Measurements from ENCODE around the gene SAA2.
"Not testable (repeated sequence)": the region's sequence is repeated elsewhere in the genome, so short reads cannot be mapped to it uniquely, and the experiment has no call there.

The SAA2 gene

DNA sequence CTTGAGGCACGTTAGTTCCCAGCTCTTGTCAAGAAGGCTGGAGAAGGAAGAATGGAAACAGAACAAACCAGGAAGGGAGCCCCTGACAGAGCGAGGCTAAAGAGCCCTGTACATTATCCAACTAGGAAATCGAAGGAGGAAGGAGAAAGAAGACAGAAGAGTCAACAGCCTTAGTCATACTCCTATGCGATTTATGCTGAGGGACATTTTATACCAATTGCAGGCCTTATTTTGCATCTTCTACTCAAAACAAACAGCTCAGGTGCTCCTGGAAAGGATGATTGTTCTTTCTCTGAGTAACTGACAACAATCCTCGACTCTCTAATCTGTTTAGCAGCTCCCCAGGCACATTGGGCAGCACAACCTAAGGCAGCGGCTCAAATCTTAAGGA, 1.3 kb downstream of the SAA2 start:
- DNase-seq, result not testable (repeated sequence)

DNA sequence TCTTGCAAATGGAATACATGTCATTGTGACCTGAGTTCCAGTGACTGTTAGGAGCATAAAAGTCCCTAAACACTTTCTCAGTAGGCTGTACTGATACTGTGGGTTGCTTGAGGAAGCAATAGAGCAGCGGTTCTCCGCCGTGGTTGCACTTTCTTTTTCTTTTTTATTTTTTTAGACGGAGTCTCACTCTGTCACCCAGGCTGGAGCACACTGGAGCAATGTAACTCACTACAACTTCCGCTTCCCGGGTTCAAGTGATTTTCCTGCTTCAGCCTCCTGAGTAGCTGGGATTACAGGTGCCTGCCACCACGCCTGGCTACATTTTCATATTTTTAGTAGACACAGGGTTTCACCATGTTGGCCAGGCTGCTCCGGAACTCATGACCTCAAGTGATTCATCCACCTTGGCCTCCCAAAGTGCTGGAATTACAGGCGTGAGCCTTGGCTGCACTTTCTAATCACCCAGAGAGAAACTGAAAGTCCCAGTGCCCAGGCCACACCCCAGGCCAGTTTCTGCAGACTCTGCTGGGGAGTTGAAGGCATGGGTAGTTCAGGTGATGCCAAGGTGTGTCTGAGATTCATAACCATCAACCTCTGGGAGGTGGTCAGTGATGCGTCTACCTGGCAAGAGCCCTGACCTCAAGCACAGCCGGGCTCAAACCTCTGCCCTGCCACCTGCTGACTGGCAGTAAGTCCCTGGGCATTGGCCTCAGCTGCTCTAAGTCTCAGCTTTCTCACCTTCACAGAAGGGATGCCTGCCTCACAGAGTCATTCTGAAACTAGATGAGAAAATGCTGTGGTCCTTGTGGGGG, 1.9 kb downstream of the SAA2 start:
- DNase-seq, result peak; percentile 44

DNA sequence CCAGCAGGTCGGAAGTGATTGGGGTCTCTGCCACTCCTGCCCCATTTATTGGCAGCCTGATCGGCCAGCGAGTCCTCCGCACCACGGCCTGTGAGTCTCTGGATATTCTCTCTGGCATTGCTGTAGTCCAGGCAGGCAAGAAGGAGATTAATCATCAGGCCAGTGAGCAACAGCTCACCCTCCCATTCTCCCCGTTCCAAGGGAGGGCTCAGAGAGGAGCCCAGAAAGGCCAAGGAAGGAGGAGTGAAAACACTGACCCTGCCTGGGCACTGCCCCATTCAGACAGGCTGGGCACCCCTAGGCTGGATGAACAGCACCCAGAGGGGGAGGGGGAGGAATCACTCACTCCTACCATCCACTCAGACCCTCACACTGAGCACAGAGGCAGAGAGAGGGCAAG, 3.1 kb downstream of the SAA2 start:
- no peak for DNase-seq

DNA sequence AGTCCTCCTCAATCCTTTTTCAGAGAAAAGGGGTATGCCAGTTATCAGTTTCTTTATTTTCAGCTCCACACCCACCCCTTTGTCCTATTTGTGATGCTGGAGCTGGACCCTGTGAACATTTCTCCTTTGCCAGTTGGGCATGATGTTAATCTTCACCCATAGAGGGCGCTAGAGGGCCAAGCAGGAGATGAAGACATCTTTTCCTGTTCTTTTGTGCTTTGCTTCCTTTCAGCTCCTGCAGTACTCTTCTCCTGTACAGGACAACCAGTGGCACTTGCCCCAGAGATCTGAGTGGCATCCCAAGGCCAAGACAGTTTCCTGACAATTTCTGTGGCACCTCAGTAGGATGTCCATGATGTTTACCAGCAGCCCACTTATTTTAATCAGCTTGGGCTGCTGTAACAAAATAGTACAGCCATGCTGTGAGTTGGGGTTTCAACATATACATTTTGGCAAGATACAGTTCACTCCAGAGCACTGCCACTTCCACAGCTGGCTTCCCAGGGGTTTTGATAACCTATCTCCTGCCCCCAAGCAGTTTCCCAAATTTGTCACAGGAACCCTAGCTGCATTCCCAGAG, 4.6 kb downstream of the SAA2 start:
- peak; percentile 82 for DNase-seq

DNA sequence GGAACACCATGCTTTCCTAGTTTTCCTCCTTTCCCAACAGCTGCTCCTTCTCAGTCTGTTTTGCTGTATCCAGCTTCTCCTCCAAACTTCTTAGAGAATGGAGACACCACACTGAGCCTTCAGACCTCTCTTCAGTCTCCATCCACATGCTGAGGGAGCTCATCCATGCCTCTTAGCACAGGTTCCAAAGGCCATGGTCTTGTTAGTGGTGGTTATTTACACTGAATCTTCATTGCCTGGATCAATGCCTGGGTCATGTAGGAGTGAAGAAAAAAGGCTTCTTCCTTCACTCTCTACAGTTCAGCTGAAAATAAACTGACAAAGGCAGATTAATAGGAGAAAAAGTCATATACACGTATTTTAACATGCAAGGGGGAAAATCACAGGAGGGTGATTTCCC, 8.8 kb downstream of the SAA2 start:
- DNase-seq, result no peak

DNA sequence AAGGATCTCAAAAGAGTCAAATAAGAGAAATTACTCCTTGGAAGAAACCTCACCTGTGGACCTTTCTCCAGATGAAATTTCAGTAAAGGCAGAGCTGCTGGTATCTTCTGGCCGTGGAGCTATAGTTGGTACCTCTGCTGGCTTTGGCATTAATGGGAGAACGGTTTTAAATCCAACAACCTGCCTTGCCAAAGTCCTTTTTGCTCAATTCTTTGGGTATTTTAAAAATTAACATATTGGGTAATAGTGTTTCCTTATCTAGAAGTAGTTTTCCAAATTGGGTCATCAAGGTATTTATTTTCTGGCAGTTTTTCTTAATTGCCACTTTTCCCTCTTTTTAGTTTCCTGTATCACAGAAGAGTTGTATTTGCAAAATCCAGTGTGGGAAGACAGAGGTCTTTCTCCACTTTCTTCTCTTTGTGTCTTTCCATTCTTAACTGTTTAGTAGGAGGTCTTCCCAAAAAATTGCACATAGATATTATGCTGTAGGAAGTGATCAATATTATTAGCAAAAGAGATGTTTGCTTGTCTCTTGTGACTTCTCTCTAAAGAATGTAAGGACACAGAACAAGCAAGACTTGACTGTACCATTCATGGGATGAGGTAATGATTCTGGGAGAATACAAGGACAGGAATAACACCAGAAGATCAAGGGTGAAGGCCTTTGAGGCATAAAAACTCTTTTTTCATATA, 11.7 kb downstream of the SAA2 start, which contains the start of gene SAA4:
TSS of gene SAA4 (minus strand) at position 139 of the 693 bp plus-strand sequence. CDS start 876 bp downstream, outside the sequence.
- DNase-seq, result no peak

DNA sequence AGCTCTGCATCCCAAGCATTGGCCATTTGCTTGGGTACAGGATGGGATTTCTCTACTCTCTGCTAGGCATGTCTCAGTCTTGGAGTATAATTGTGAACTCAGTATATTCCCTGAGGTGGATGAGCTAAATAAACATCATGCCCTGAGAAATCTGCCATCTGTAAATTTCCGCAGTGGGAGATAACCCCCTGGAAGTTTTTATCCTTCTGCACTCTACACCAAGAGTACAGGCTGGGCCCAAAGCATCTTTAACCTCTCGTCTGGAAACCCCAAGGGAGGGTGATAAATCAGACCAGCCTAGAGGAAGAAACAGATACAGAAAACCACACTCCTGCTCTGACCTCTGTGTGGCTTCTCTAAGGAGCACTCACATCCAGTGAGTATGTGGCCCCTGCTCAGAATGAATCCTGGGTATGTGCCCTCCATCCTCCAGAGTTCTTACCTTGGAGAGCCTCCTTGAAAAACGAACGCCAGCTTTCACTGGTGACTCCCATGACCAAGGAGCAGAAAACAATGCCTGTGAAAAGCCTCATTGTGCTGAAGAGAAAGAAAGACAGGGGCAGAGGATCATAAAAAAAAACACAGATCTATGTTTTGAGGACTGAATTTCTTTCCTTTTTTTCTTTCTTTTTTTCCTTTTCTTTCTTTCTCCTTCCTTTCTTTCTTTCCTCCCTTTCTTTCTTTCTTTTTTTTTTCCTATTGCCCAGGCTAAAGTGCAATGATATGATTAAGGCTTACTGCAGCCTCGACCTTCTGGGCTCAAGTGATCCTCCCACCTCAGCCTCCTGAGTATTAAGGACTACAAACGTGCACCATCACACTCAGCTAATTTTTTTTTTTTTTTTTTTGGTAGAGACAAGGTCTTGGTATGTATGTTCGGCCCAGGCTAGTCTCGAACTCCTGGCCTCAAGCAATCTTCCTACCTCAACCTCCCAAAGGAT, 12.8 kb downstream of the SAA2 start:
- no peak for DNase-seq

DNA sequence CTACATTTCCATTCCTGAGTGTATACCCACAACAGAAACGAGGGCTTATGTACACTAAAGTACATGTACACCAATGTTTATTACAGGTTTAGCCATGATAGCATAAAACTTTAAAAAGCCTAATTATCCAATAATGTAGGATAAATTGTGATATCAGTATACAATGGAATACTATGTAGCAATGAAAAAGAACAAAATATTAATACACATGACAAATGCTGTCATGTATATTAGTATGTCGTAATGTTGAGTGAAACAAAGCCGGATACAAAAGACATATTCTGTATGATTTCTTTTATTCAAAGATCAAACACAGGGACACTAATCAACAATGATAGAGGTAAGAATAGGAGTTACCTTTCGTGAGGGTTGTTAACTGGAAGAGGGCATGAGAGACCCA, 14.6 kb downstream of the SAA2 start:
- DNase-seq, result no peak

DNA sequence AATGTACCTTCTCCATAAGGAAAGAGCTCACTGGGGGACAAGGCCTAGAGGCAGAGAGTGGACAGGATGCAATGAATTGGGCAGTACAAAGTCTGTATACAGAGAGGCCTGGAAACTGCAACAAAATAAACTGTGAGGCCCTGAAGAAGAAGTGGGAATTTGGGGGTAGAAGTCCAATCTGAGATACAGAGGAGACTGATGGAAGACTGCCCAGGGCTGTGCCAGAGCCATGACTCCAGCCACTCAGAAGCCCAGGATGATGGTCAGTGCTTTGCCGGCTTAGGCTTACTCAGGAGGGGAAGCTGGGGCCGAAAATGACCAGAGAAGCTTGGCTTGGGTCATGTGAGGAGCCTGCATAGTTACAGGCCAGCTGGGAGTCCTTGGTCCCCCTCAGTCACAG, 17.6 kb downstream of the SAA2 start:
- DNase-seq, result no peak

DNA sequence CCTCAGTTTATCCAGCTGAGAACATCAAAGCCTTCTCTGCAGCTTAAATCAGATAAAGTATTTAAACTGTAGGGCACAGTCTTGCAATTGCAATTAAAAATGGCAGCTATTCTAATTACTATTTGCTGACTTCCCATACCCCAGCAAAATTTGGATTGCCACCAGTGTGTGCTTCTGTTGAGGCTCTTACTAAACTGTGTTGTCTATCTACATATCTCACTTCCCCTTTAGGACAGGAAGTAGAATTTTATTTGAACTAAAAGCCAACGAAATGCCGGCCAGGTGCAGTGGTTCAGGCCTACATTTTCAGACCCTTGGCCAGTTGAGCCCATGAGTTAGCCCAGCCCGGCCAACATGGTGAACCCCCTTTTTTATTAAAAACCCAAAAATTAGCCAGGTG, 19.0 kb downstream of the SAA2 start:
- no peak for DNase-seq

DNA sequence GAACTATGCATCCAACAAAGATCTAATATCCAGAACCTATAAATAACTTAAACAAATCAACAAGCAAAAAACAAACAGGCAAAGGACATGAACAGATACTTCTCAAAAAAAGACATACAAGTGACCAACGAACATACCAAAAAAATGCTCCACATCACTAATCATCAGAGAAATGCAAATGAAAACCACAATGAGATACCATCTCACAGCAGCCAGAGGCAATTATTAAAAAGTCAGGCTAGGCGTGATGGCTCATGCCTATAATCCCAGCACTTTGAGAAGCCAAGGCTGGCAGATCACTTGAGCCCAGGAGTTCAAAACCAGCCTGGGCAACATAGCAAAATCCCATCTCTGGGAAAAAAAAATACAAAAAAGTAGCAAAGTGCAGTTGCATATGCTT, 22.6 kb downstream of the SAA2 start:
- no peak for DNase-seq

DNA sequence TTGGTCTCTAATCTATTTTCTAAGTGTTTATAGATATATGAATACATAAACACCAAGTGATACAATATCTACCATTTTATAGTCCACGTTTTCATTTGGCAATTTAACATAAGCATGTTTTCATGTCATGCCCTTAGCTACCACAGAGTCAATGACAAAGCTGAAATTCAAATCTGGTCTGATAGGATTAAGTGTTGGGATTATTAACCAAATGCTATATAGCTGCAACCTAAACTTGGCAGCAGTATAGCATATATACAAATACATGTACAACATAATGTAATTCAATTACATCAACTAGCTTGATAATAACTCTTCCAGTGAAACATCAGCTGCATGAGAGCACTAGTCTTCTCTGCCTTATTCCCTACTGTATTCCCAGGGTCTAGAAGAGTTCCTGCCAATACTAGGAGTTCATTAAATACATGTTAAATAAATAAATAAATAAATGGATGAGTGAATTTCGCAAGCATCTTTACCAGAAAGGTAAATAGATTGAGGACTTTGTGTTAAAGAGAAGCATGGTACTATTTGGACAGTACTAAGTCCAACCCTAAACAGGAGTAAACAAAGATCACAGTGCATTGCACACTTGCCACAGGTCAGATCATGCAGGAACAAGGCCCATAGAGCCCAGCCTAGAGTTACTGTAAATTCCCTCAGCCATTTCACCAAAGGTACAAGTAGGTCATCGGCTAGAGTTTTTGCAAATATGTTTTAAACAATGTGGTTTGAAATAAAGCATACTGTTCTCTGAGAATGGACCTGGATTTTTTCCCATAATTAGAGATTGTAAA, 24.7 kb downstream of the SAA2 start:
- DNase-seq, result no peak

DNA sequence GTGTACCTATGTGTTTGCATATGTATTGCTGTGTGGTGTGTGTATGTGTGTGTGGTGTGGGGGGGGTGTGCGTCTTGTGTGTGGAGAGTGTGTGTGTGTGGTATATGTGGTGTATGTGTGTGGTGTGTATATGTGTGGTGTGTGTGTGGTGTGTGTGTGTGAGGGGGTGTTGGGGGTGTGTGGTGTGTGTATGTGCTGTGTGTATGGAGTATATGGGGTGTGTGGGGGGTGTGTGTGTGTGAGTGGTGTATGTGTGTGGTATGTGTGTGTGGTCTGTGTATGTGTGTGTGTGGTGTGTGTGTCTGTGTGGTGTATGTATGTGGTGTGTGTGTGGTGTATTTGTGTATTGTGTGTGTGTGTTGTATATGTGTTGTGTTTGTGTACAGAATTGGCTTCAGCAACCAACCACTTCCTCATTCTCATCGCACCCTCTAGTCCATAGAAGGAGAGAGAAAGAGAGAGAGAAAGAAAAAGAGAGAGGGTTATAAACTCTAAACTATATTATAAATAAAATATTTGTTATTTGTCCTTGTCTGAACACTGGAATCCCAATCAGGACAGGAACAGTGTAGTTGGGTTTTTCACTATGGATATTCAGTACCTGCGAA, 25.6 kb downstream of the SAA2 start:
- no peak for DNase-seq

DNA sequence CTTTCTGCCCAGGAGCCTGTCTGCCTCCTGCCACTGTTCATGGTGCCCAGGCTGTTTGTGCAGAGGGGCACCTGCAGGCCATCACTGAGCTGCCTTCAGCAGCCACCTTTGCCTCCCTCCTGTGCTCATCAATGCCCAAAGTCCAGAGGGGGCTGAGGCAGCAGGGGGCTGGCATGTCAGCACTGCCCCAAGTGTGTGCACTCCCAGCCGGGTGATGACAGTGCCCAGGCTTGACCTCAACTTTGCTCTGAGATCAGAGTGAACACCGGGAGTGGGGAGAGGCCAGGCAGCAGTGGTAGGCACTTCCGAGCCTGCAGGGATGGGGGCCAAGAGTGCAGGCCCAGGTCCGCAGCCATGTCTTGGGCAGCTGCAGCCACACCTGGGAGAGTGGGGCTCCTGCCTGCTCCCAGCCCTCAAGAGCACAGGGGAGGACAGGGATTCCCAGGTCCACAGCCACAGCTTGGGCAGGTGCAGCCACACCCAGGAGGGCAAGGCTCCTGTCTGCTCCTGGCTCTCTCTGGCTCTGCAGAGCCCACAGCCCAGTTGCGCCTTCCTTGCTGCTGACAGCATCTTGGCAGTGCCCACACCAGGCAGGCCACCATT, 27.1 kb downstream of the SAA2 start:
- no peak for DNase-seq

DNA sequence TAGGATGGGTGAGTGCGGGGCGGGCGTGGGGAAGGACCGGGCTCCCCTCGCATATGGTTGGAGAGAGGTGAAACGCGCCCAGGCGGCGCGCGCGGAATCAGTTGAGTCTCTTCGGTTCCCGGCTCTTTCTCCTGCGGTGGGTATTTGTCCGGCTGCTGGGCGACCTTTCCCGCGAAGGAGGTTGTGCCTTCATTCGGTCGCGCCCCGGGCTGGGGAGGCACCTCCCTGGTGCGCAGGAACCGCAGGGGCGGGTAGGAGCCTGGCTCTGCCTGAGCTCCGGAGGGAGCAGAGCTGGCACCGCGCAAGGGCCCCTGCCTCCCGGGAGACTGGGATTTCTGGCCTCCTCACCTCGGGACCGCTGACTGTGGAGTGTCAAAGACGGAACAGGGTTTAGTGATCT, 39.4 kb downstream of the SAA2 start:
- DNase-seq, result no peak

DNA sequence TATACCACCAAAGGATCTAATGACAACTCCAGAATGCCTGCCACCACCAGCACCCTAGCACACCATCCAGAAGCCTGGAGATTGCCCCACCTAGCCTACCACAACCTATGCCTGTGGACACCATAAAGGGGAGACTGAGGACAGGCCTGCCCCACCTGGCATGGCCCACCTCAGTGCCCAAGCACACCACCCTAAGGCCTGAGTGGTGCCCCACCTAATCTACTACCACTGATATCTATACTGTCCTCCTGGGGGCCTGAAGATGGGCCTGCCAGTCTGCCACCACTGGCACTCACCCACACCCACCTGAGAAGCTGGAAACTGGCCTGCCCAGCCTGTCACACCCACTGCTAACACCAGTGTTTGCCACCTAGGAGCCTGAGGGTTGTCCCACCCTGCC, 43.7 kb downstream of the SAA2 start:
- no peak for DNase-seq

DNA sequence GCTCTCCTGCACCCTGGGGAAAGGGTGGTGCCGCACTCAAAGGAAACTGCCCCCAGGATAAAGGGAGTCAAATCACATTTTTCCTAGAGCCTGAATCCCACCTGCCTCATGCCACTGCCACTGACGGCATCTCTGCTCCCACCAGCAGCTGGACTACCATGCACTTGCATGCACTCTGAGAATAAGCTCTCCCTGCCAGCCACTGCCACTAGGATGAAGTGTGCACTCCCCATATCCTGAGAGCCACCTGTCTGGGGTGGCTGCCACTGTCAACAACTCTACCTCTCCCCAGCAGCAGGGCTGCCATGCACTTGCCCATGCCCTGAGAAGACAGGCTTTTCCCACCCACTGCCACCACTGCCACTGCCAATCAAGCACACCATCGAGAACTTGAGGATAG, 44.2 kb downstream of the SAA2 start:
- DNase-seq, result no peak

DNA sequence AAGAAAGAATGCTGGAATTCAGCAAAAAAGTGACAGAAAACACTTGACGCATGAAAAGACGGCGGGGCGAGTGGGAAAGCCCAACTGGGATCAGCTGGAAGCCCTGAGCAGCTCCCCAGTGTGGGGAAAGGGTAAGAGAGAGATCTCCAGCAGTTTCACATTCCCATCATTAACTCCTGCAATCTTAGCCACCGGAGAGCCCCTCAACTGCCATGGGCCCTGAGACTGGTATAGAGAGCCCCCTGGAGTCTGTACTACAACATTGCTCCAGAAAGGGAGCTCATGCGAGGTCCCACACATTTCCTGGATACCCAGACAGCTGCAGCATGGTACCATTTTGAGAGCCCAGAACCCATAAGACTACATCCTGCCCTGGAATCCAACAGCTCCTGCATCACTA, 44.7 kb downstream of the SAA2 start:
- no peak for DNase-seq

DNA sequence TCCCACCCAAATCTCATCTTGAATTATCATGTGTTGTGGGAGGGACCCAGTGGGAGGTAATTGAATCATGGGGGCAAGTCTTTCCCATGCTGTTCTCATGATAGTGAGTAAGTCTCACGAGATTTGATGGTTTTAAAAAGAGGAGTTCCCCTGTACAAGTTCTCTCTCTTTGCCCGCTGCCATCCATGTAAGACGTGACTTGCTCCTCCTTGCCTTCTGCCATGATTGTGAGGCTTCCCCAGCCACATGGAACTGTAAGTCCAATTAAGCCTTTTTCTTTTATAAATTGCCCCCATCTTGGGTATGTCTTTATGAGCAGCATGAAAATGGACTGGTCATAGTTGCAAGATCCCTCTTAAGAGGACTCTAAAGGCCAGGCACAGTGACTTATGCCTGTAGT, 50.7 kb downstream of the SAA2 start:
- not testable (repeated sequence) for DNase-seq

DNA sequence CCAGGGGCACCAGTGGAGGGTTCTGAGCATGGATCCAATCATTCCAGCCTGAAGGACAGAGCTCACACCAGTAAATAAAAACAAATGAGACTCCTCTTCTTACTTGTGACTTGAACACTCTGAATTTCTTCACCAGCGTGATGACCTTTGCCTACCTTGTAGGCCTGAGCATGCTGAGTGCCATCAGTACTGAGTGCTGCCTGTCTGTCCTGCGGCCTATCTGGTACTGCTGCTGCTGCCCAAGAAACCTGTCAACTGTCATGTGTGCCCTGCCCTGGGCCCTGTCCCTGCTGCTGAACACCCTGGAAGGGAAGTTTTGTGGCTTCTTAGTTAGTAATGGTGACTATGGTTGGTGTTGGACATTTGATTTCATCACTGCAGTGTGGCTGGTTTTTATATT, 51.9 kb downstream of the SAA2 start:
- no peak for DNase-seq

All from CD4-positive, alpha-beta T cell treated with Interleukin-12 subunit alpha and Interleukin-12 subunit beta, for 1 hour (primary cell).